PC-3 (cell line): ENCODE data around the gene SPIN4.

Experiments used
- CTCF ChIP-seq: fragments of 300-600 bp; sonication (generic); conservative IDR thresholded peaks from 2 replicates; pipeline ENCODE4 v1.5.1; 2017; ENCODE audit warnings: antibody characterized with exemption, low read depth, mild to moderate bottlenecking, low read length
- EZH2 ChIP-seq: fragments of 300-600 bp; sonication (generic); IDR thresholded peaks from one replicate; pipeline ENCODE4 v1.6.1; 2017; ENCODE audit warnings: antibody characterized with exemption, mild to moderate bottlenecking, low read length; ENCODE audit not compliant: unreplicated experiment

GRCh38 chrX:63387411-63387810 lies 36.3 kb upstream of the SPIN4 start:
- TF ChIP-seq CTCF = no peak
- TF ChIP-seq EZH2 = no peak
